Measurements from ENCODE around the gene STAC2.

GRCh38 chr17:39219647-39220154 is 6.0 kb downstream of the STAC2 start:
- TF ChIP-seq CTCF (IDR thresholded peaks at IDR 0.05) (no peak), POLR2A (IDR thresholded peaks at IDR 0.05) (no peak), POLR2AphosphoS5 (IDR thresholded peaks at IDR 0.05; ENCODE audit: insufficient read depth in 1 of 2, low read depth in 1 of 2) (no peak)

Measured in vagina (tissue), 2 donors.